ENCODE data around the gene APBA2.

GRCh38 chr15:28879551-28879950 is 6.2 kb upstream of the APBA2 start:
- TF ChIP-seq CTCF (IDR thresholded peaks at IDR 0.05; ENCODE audit: low read length), result no peak
- no peak for TF ChIP-seq EZH2 (IDR thresholded peaks at IDR 0.05; ENCODE audit: borderline replicate concordance, low read length)

Measured in OCI-LY1 (cell line).